Smooth muscle cell (in vitro differentiated cells): ENCODE results near the gene SEMA4D. TPM values are rescaled to one million over a fixed set of nuclear protein-coding genes. Genes with fewer than 3 reads are reported as not detected.

Experiments
- DNase-seq: peaks from one replicate; lab custom pipeline; 2025; ENCODE audit not compliant: unreplicated experiment; lab: John Stamatoyannopoulos, UW
- H2AFZ ChIP-seq: fragments of 200-600 bp; sonication (generic); 2 replicates; pipeline ENCODE4 v1.6.0; 2016; ENCODE audit warnings: antibody characterized with exemption, low read depth, mild to moderate bottlenecking
- H3F3A ChIP-seq: fragments of 200-600 bp; sonication (generic); 2 replicates; pipeline ENCODE4 v1.6.0; 2017; ENCODE audit warnings: antibody characterized with exemption, low read depth
- H3K27ac ChIP-seq: fragments of 200-600 bp; sonication (generic); 2 replicates; pipeline ENCODE4 v1.5.1; 2016; ENCODE audit warnings: low read depth, mild to moderate bottlenecking
- H3K27me3 ChIP-seq: fragments of 200-600 bp; sonication (generic); 2 replicates; pipeline ENCODE4 v1.6.1; 2016; ENCODE audit warnings: low read depth, mild to moderate bottlenecking
- H3K36me3 ChIP-seq: fragments of 200-600 bp; sonication (generic); 2 replicates; pipeline ENCODE4 v1.5.1; 2016; ENCODE audit warnings: low read depth
- H3K4me1 ChIP-seq: fragments of 200-600 bp; sonication (generic); 2 replicates; pipeline ENCODE4 v1.5.1; 2016; ENCODE audit warnings: low read depth
- H3K4me2 ChIP-seq: fragments of 200-600 bp; sonication (generic); 2 replicates; pipeline ENCODE4 v1.6.0; 2016; ENCODE audit warnings: mild to moderate bottlenecking
- H3K4me3 ChIP-seq: fragments of 200-600 bp; sonication (generic); 2 replicates; pipeline ENCODE4 v1.5.1; 2016; ENCODE audit warnings: mild to moderate bottlenecking
- H3K79me2 ChIP-seq: fragments of 200-600 bp; sonication (generic); 2 replicates; pipeline ENCODE4 v1.6.0; 2016; ENCODE audit warnings: low read depth, mild to moderate bottlenecking
- H3K9ac ChIP-seq: fragments of 200-600 bp; sonication (generic); 2 replicates; pipeline ENCODE4 v1.6.0; 2016; ENCODE audit warnings: low read depth
- H3K9me3 ChIP-seq: fragments of 200-600 bp; sonication (generic); replicated peaks from 2 replicates; pipeline ENCODE4 v1.5.1; 2016; ENCODE audit warnings: low read depth
- H4K20me1 ChIP-seq: fragments of 200-600 bp; sonication (generic); 2 replicates; pipeline ENCODE4 v1.6.0; 2016; ENCODE audit warnings: low read depth
- WGBS: methylation state at CpG from one replicate; pipeline ENCODE4 v1.1.7; 2016; ENCODE audit warnings: low lambda C conversion rate; 5-methylcytosine and 5-hydroxymethylcytosine counted together
- polyA plus RNA-seq: library from polyadenylated mRNA; unstranded; fragments of >200 nt; fragmentation: Nextera tagmentation; extraction: Ambion mirVana; gene quantifications from 2 replicates; pipeline ENCODE4 v1.2.1, GENCODE V29; 2016
- total RNA-seq: library from RNA; depleted of rRNA; stranded (reverse); fragments of >200 nt; gene quantifications from 2 replicates; pipeline ENCODE4 v1.2.3, GENCODE V29; 2014
- TF ChIP-seq, protein P1 (sequence below): fragments of 200-600 bp; sonication (generic); IDR thresholded peaks from 2 replicates; pipeline ENCODE4 v1.5.1; 2017; ENCODE audit warnings: borderline replicate concordance, mild to moderate bottlenecking, antibody characterized with exemption; ENCODE audit not compliant: insufficient read depth, poor library complexity, severe bottlenecking

Gene SEMA4D
- total and polyA plus RNA-seq, 2 experiments from 2014 or later = 0.63 to 2.7 TPM

DNA sequence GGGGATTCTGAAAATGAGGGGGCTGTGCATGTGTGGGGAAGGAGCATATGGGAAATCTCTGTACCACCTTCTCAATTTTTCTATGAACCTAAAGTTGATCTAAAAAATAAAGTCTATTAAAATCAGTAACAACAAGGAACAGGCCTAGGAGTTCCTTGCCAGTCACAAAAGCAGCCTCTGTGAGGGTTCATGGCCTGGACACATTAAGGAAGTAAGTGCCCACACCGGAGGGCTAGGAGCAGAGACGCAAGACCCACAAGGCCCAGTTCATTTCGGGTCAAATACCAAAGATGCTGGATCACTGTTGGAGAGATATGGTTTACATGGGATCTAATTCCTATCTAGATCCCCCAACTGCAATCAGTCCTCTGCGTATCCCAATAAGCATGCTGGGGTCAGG lies 88.4 kb downstream of the SEMA4D start:
- H3K9ac ChIP-seq = no peak overlapping the region
- H3K4me2 ChIP-seq = no peak overlapping the region
- TF ChIP-seq, protein P1, sequence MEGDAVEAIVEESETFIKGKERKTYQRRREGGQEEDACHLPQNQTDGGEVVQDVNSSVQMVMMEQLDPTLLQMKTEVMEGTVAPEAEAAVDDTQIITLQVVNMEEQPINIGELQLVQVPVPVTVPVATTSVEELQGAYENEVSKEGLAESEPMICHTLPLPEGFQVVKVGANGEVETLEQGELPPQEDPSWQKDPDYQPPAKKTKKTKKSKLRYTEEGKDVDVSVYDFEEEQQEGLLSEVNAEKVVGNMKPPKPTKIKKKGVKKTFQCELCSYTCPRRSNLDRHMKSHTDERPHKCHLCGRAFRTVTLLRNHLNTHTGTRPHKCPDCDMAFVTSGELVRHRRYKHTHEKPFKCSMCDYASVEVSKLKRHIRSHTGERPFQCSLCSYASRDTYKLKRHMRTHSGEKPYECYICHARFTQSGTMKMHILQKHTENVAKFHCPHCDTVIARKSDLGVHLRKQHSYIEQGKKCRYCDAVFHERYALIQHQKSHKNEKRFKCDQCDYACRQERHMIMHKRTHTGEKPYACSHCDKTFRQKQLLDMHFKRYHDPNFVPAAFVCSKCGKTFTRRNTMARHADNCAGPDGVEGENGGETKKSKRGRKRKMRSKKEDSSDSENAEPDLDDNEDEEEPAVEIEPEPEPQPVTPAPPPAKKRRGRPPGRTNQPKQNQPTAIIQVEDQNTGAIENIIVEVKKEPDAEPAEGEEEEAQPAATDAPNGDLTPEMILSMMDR = no peak
- DNase-seq = no peak
- H3K4me3 ChIP-seq = no peak overlapping the region
- no peaks in the 10 kb centered on the region for H3F3A ChIP-seq
- H3K79me2 ChIP-seq = no peaks in the 10 kb centered on the region
- 97% methylated on average over 4 of the region's 4 CpGs for WGBS
- H3K27ac ChIP-seq = no peak overlapping the region
- no peaks in the 10 kb centered on the region for H3K36me3 ChIP-seq
- no peaks in the 10 kb centered on the region for H3K9me3 ChIP-seq
- no peaks in the 10 kb centered on the region for H3K27me3 ChIP-seq
- no peaks in the 10 kb centered on the region for H4K20me1 ChIP-seq
- H2AFZ ChIP-seq = no peak overlapping the region
- H3K4me1 ChIP-seq = peaks cover 19% of the 10 kb centered on the region

DNA sequence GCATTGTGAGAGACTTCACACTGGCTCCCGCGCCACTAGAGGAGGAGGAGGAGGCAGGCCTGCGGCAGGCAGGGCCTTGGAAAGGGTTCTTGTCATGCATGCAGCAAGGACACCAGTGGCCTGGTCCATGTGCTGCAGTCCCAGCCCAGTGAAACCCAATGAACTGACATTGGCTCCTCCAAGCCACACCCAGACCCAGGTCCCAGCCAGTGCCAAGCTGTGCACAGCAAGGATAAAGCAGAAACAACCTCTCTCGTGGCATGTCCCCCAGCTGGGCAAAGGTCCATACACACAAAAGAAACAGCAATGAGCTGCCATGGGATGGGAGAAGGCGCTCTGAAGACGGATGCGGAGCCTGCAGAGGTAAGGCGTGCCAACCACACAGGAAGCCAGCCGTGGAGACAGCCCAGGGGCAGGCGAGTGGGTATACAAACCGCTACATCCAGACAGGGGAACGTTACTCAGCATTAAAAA lies 89.2 kb downstream of the SEMA4D start:
- no peaks in the 10 kb centered on the region for H4K20me1 ChIP-seq
- WGBS = 92% methylated on average over 12 of the region's 12 CpGs
- H2AFZ ChIP-seq = no peak overlapping the region
- H3F3A ChIP-seq = no peaks in the 10 kb centered on the region
- H3K4me3 ChIP-seq = no peak overlapping the region
- H3K9me3 ChIP-seq = no peaks in the 10 kb centered on the region
- H3K9ac ChIP-seq = no peak overlapping the region
- H3K79me2 ChIP-seq = no peaks in the 10 kb centered on the region
- H3K27ac ChIP-seq = no peak overlapping the region
- no peak for DNase-seq
- H3K4me2 ChIP-seq = no peak overlapping the region
- no peaks in the 10 kb centered on the region for H3K36me3 ChIP-seq
- H3K4me1 ChIP-seq = peaks cover 19% of the 10 kb centered on the region
- H3K27me3 ChIP-seq = no peaks in the 10 kb centered on the region
- TF ChIP-seq, protein P1 = no peak

DNA sequence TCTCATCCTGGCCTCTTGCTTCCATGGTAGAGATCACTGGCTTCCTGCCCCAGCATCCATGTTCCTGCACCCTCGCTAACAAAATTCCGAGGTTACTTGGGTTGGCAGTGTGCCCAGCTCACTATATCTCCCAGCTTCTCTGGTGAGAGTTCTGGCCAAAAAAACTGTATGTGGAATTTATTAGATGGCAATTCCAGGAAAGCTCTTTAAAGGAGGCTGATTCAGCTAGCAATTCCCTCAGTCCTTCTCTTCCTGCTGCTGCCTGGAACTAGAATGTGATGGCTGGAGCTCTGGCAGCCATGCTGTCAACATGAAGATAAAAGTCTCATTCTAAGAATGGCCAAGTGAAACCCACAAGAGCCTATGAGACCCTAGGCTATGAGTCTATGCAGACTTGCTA lies 90.8 kb downstream of the SEMA4D start:
- Histone ChIP-seq H3K9ac (no peak overlapping the region), H3K4me3 (no peak overlapping the region), H3K36me3 (no peaks in the 10 kb centered on the region), H3F3A (no peaks in the 10 kb centered on the region), H3K4me2 (no peak overlapping the region), H2AFZ (no peak overlapping the region), H3K4me1 (peaks cover 4% of the 10 kb centered on the region), H3K27me3 (no peaks in the 10 kb centered on the region), H4K20me1 (no peaks in the 10 kb centered on the region), H3K79me2 (no peaks in the 10 kb centered on the region), H3K9me3 (no peaks in the 10 kb centered on the region), H3K27ac (no peak overlapping the region)
- DNase-seq = no peak
- TF ChIP-seq, protein P1 = no peak
- 78% methylated on average over 2 of the region's 2 CpGs for WGBS

DNA sequence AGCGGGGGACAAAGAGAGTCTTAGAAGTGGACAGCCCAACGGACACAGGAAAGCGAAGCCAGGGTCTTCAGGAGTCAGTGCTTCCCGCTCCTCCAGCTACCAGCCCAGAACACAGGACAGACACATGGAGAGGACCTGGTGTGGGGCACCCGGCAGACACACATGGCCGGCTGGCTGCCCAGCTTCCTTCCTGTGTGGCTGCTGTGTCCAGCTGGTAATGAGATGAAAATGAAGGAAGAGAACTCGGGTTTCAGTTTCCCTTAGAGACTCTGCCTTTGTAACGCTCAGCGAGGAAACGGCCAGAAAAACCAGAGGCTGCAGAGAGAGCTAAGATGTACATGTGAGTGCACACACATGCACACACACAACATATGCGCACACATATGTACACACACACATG lies 92.1 kb downstream of the SEMA4D start:
- Histone ChIP-seq H3K9ac (no peak overlapping the region), H3K9me3 (no peaks in the 10 kb centered on the region), H3K4me3 (no peak overlapping the region), H3K79me2 (no peaks in the 10 kb centered on the region), H2AFZ (no peak overlapping the region), H3K27ac (no peak overlapping the region), H3F3A (no peaks in the 10 kb centered on the region), H3K4me1 (no peaks in the 10 kb centered on the region), H3K4me2 (no peak overlapping the region), H4K20me1 (no peaks in the 10 kb centered on the region), H3K36me3 (no peaks in the 10 kb centered on the region), H3K27me3 (no peaks in the 10 kb centered on the region)
- WGBS = 82% methylated on average over 11 of the region's 11 CpGs
- DNase-seq = no peak
- TF ChIP-seq, protein P1 = no peak
